HepG2 (cell line): ENCODE measurements around the gene C1GALT1. TPM values are rescaled to one million over a fixed set of nuclear protein-coding genes. Genes with fewer than 3 reads are reported as not detected.
A peak's percentile ranks its signal among the peaks of the same experiment; 100 is the strongest.

Experiments
- ATF1 ChIP-seq: IDR thresholded peaks from 2 replicates; pipeline ENCODE4 v1.6.1; 2016; ENCODE audit warnings: mild to moderate bottlenecking, control low read depth
- EEA1 ChIP-seq: sonication (generic); formaldehyde crosslinking; IDR thresholded peaks from 2 replicates; pipeline ENCODE4 v1.5.1; 2020; ENCODE audit warnings: mild to moderate bottlenecking, missing genetic modification reagents, borderline replicate concordance
- ELF3 ChIP-seq: IDR thresholded peaks from 2 replicates; pipeline ENCODE4 v1.6.1; 2016; ENCODE audit warnings: missing genetic modification reagents, missing compliant biosample characterization
- ELF4 ChIP-seq: sonication (generic); formaldehyde crosslinking; IDR thresholded peaks from 2 replicates; pipeline ENCODE4 v1.5.0; 2020; ENCODE audit warnings: missing genetic modification reagents, mild to moderate bottlenecking, moderate library complexity, borderline replicate concordance
- ERF ChIP-seq: IDR thresholded peaks from 2 replicates; pipeline ENCODE4 v1.6.1; 2018; ENCODE audit warnings: missing biosample characterization, missing genetic modification reagents
- HDAC2 ChIP-seq: sonication (generic); formaldehyde crosslinking; IDR thresholded peaks from 2 replicates; pipeline ENCODE4 v1.4.0; 2020; ENCODE audit warnings: missing genetic modification reagents
- HNF4A ChIP-seq: sonication (generic); formaldehyde crosslinking; IDR thresholded peaks from 2 replicates; pipeline ENCODE4 v1.4.0; 2020; ENCODE audit warnings: missing genetic modification reagents
- HNF4G ChIP-seq, 2 experiments: sonication (generic) in 1 of 2; formaldehyde crosslinking in 1 of 2; IDR thresholded peaks; 2 replicates each; pipeline versions ENCODE4 v1.4.0 to v1.6.1; 2011 to 2020; ENCODE audit warnings: borderline replicate concordance in 2 of 2, low read depth in 2 of 2, mild to moderate bottlenecking in 2 of 2, low read length in 1 of 2, missing genetic modification reagents in 1 of 2, moderate library complexity in 1 of 2
- IKZF5 ChIP-seq: IDR thresholded peaks from 2 replicates; pipeline ENCODE4 v1.6.1; 2018; ENCODE audit warnings: missing genetic modification reagents, mild to moderate bottlenecking, missing compliant biosample characterization
- KDM5A ChIP-seq: fragments of 200-600 bp; sonication (generic); IDR thresholded peaks from 2 replicates; pipeline ENCODE4 v1.7.0; 2018; ENCODE audit warnings: antibody characterized with exemption, mild to moderate bottlenecking, low read length, borderline replicate concordance
- KLF6 ChIP-seq: IDR thresholded peaks from 2 replicates; pipeline ENCODE4 v1.8.0; 2016; ENCODE audit warnings: missing biosample characterization, missing genetic modification reagents
- MAF1 ChIP-seq: sonication (generic); formaldehyde crosslinking; IDR thresholded peaks from 2 replicates; pipeline ENCODE4 v1.5.0; 2020; ENCODE audit warnings: missing genetic modification reagents, borderline replicate concordance
- NR2C2 ChIP-seq: sonication (generic); formaldehyde crosslinking; IDR thresholded peaks from 2 replicates; pipeline ENCODE4 v1.4.0; 2020; ENCODE audit warnings: missing genetic modification reagents, mild to moderate bottlenecking, moderate library complexity, borderline replicate concordance
- PCBP1 ChIP-seq: fragments of 200-400 bp; formaldehyde crosslinking; IDR thresholded peaks from 2 replicates; pipeline ENCODE4 v1.6.1; 2017; ENCODE audit warnings: mild to moderate bottlenecking, low read depth, low read length, borderline replicate concordance
- POLR2G ChIP-seq: fragments of 200-400 bp; formaldehyde crosslinking; IDR thresholded peaks from 2 replicates; pipeline ENCODE4 v1.6.1; 2018; ENCODE audit warnings: mild to moderate bottlenecking, low read depth, low read length, moderate library complexity
- PPARG ChIP-seq: conservative IDR thresholded peaks from 2 replicates; pipeline ENCODE4 v1.6.1; 2016; ENCODE audit warnings: missing biosample characterization, missing genetic modification reagents
- TCF12 ChIP-seq, 2 experiments: fragments of 450-650 bp in 1 of 2; sonication (generic) in 1 of 2; formaldehyde crosslinking in 1 of 2; IDR thresholded peaks; 2 replicates each; pipeline versions ENCODE4 v1.6.1 to v1.8.0; 2017 to 2022; ENCODE audit warnings: antibody characterized with exemption in 1 of 2, mild to moderate bottlenecking in 1 of 2, missing genetic modification reagents in 1 of 2, moderate library complexity in 1 of 2
- ZNF138 ChIP-seq: sonication (generic); formaldehyde crosslinking; IDR thresholded peaks from 2 replicates; pipeline ENCODE4 v1.5.0; 2020; ENCODE audit warnings: mild to moderate bottlenecking, low read depth, missing genetic modification reagents
- ZNF142 ChIP-seq: sonication (generic); formaldehyde crosslinking; IDR thresholded peaks from 2 replicates; pipeline ENCODE4 v1.4.0; 2020; ENCODE audit warnings: missing genetic modification reagents
- ZNF484 ChIP-seq: sonication (generic); formaldehyde crosslinking; IDR thresholded peaks from 2 replicates; pipeline ENCODE4 v1.5.1; 2020; ENCODE audit warnings: mild to moderate bottlenecking, low read depth, missing genetic modification reagents, borderline replicate concordance
- ZNF556 ChIP-seq: sonication (generic); formaldehyde crosslinking; IDR thresholded peaks from 2 replicates; pipeline ENCODE4 v1.4.0; 2020; ENCODE audit warnings: mild to moderate bottlenecking, missing genetic modification reagents, borderline replicate concordance
- polyA plus RNA-seq, 8 experiments: library from polyadenylated mRNA; depleted of rRNA in 3 of 8; stranded (reverse) in 7 of 8; unstranded in 1 of 8; fragments of >200 nt; fragmentation: Illumina TruSeq in 4 of 8; extraction: Trizol in 4 of 8; gene quantifications; 2 replicates each; pipeline versions ENCODE4 v1.2.1 to v1.2.3, GENCODE V29; 2011 to 2016; ENCODE audit warnings: low read depth in 4 of 8, missing spikeins in 1 of 8, mixed read lengths in 1 of 8; ENCODE audit not compliant: insufficient read depth in 1 of 8
- total RNA-seq, 5 experiments: library from RNA; depleted of rRNA; stranded (reverse); fragments of >200 nt; fragmentation: Illumina TruSeq; extraction: Trizol; gene quantifications; 2 replicates each; pipeline ENCODE4 v1.2.3, GENCODE V29; 2016; ENCODE audit warnings: low read depth in 1 of 5

The C1GALT1 gene
- total and polyA plus RNA-seq, 2 of the 13 experiments (the other 11 are each of a cell fraction or from before 2014, with no cell fraction given), result 57.1 to 65.9 TPM

DNA sequence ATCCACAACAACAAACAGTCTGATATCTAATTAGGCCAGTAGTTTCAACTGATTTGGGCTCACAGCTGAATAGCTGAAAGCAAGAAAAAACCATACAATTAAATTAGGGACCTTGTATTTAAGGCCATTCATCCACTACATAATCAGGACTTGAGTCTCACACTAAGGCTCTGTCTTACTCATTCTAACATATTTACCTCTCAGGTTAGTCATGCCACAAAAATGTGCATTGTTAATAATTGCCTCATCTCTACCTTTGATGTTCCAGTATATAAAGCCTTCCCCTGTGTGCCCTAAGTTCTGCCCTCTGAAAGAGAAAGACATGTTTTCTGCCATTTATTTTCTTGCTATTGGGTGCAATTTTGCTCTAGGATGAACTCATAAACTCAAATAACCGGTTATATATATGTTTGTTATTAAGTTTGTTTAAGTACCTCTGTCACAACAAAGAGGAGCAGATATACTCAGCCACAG is 5.3 kb upstream of the C1GALT1 start (continued):
- peak; percentile 71; the same call in 1 of the 2 replicates for TF ChIP-seq HNF4A (CRISPR knock-in tag)
- no peak for TF ChIP-seq EEA1 (CRISPR knock-in tag)
- TF ChIP-seq ZNF484 (CRISPR knock-in tag), result no peak
- peak; percentile 30; the same call in 1 of the 2 replicates for TF ChIP-seq KDM5A
- no peak for TF ChIP-seq TCF12 (IDR thresholded peaks at IDR 0.05)
- peak; percentile 64; the same call in 1 of the 2 replicates for TF ChIP-seq TCF12 (CRISPR knock-in tag; IDR thresholded peaks at IDR 0.05)
- peak; percentile 34; the same call in 1 of the 2 replicates for TF ChIP-seq HNF4G (IDR thresholded peaks at IDR 0.05; ENCODE audit: borderline replicate concordance, low read depth, low read length)
- TF ChIP-seq HNF4G (CRISPR knock-in tag; IDR thresholded peaks at IDR 0.05; ENCODE audit: borderline replicate concordance, low read depth), result no peak
- peak; percentile 74 for TF ChIP-seq ATF1 (CRISPR knock-in tag)
- no peak; the same call in 1 of the 2 replicates for TF ChIP-seq MAF1 (CRISPR knock-in tag)
- no peak; the same call in 1 of the 2 replicates for TF ChIP-seq ZNF556
- TF ChIP-seq ELF4 (CRISPR knock-in tag), result no peak
- TF ChIP-seq PCBP1, result no peak
- peak; percentile 71; the same call in 1 of the 2 replicates for TF ChIP-seq KLF6 (CRISPR knock-in tag)
- TF ChIP-seq HDAC2 (CRISPR knock-in tag), result peak; percentile 82; the same call in 1 of the 2 replicates
- peak; percentile 20; the same call in 1 of the 2 replicates for TF ChIP-seq NR2C2 (CRISPR knock-in tag)
- TF ChIP-seq ZNF142 (CRISPR knock-in tag), result no peak
- TF ChIP-seq POLR2G, result peak; percentile 75
- TF ChIP-seq ZNF138 (CRISPR knock-in tag), result no peak
- peak; percentile 58 for TF ChIP-seq ERF (CRISPR knock-in tag)
- peak; percentile 93 for TF ChIP-seq ELF3 (CRISPR knock-in tag)
- peak; percentile 33; the same call in 1 of the 2 replicates for TF ChIP-seq IKZF5 (CRISPR knock-in tag)
- TF ChIP-seq PPARG (CRISPR knock-in tag), result peak; percentile 89
